Activated T-helper 17 cell treated with anti-CD3 and anti-CD28 coated beads, Interleukin-2, amount 50 U/mL, for 72 hours (primary cell): ENCODE data around the gene SLC13A5. TPM values are rescaled to one million over a fixed set of nuclear protein-coding genes. Genes with fewer than 3 reads are reported as not detected.
"Not testable (repeated sequence)": the region's sequence is repeated elsewhere in the genome, so short reads cannot be mapped to it uniquely, and the experiment has no call there.

ENCODE experiments used
- ATAC-seq: fragments of 150-1000 bp; cut with Tn5 transposase; replicated peaks from 2 replicates; pipeline ENCODE4 v1.10.0; 2021; ENCODE audit warnings: mild to moderate bottlenecking, moderate library complexity
- H3K27ac Mint-ChIP-seq: one replicate; pipeline ENCODE4 v1.8.0; 2022; ENCODE audit warnings: mixed read lengths
- H3K27me3 Mint-ChIP-seq: one replicate; pipeline ENCODE4 v1.8.0; 2022; ENCODE audit warnings: mixed read lengths
- H3K36me3 Mint-ChIP-seq: one replicate; pipeline ENCODE4 v1.8.0; 2022; ENCODE audit warnings: low read depth, mild to moderate bottlenecking, mixed read lengths
- H3K4me1 Mint-ChIP-seq: one replicate; pipeline ENCODE4 v1.8.0; 2022; ENCODE audit warnings: mixed read lengths
- H3K4me3 Mint-ChIP-seq: one replicate; pipeline ENCODE4 v1.8.0; 2022; ENCODE audit warnings: mild to moderate bottlenecking, mixed read lengths
- H3K9me3 Mint-ChIP-seq: one replicate; pipeline ENCODE4 v1.8.0; 2022; ENCODE audit warnings: mixed read lengths
- total RNA-seq, 2 donors: library from RNA; stranded (reverse); gene quantifications; one replicate each; pipeline ENCODE4 v1.2.3, GENCODE V29; 2022

SLC13A5 gene
- total RNA-seq, result not detected

- ATAC-seq, result no peak
- peaks cover 4% of the 10 kb centered on the region for H3K9me3 Mint-ChIP-seq
- H3K36me3 Mint-ChIP-seq, result no peaks in the 10 kb centered on the region
- H3K4me1 Mint-ChIP-seq, result peaks cover 9% of the 10 kb centered on the region
- peaks cover 66% of the 10 kb centered on the region for H3K27me3 Mint-ChIP-seq
- H3K27ac Mint-ChIP-seq, result no peak within 1 kb of the TSS
- peak within 1 kb of the TSS; percentile 39 for H3K4me3 Mint-ChIP-seq
These were observed at the start of gene SLC13A5 for GRCh38 chr17:6713130-6713917. Gene SLC13A5, minus strand, starts transcription at chr17:6713369. Its CDS starts 36 bp downstream, at chr17:6713333.

GRCh38 chr17:6761779-6762178 lies 48.6 kb upstream of the SLC13A5 start:
- H3K27ac Mint-ChIP-seq, result no peak overlapping the region
- no peaks in the 10 kb centered on the region for H3K27me3 Mint-ChIP-seq
- no peak for ATAC-seq
- peaks cover 21% of the 10 kb centered on the region for H3K4me1 Mint-ChIP-seq
- peaks cover 80% of the 10 kb centered on the region for H3K36me3 Mint-ChIP-seq
- H3K4me3 Mint-ChIP-seq, result no peak overlapping the region
- peaks cover 11% of the 10 kb centered on the region for H3K9me3 Mint-ChIP-seq

GRCh38 chr17:6757747-6758146 lies 44.6 kb upstream of the SLC13A5 start:
- Mint-ChIP-seq H3K36me3 (peaks cover 40% of the 10 kb centered on the region), H3K9me3 (no peaks in the 10 kb centered on the region), H3K27me3 (no peaks in the 10 kb centered on the region), H3K27ac (peak overlapping the region; percentile 89), H3K4me1 (peaks cover 25% of the 10 kb centered on the region), H3K4me3 (peak overlapping the region; percentile 91)
- no peak for ATAC-seq

- Mint-ChIP-seq H3K27me3 (no peaks in the 10 kb centered on the region), H3K27ac (peak overlapping the region; percentile 89), H3K9me3 (no peaks in the 10 kb centered on the region), H3K4me1 (peaks cover 25% of the 10 kb centered on the region), H3K4me3 (peak overlapping the region; percentile 91), H3K36me3 (peaks cover 28% of the 10 kb centered on the region)
- ATAC-seq, result peak; percentile 47
These were observed 43.4 kb upstream of the SLC13A5 start for GRCh38 chr17:6756425-6757031.

- Mint-ChIP-seq H3K9me3 (no peaks in the 10 kb centered on the region), H3K27me3 (no peaks in the 10 kb centered on the region), H3K27ac (peak within 1 kb of the TSS; percentile 89), H3K4me3 (peak within 1 kb of the TSS; percentile 91), H3K4me1 (peaks cover 25% of the 10 kb centered on the region), H3K36me3 (peaks cover 21% of the 10 kb centered on the region)
- ATAC-seq, result peak; percentile 66
These were observed 42.6 kb upstream of the SLC13A5 start, which contains the start of gene XAF1 for GRCh38 chr17:6755731-6756184. Gene XAF1, plus strand, starts transcription at chr17:6756046. Its CDS starts 33 bp downstream, at chr17:6756079.

GRCh38 chr17:6755281-6755680 lies 42.1 kb upstream of the SLC13A5 start:
- no peak for ATAC-seq
- H3K27me3 Mint-ChIP-seq, result no peaks in the 10 kb centered on the region
- H3K36me3 Mint-ChIP-seq, result peaks cover 16% of the 10 kb centered on the region
- H3K4me3 Mint-ChIP-seq, result peak overlapping the region; percentile 91
- peak overlapping the region; percentile 89 for H3K27ac Mint-ChIP-seq
- H3K9me3 Mint-ChIP-seq, result no peaks in the 10 kb centered on the region
- H3K4me1 Mint-ChIP-seq, result peaks cover 25% of the 10 kb centered on the region

GRCh38 chr17:6753546-6753945 lies 40.4 kb upstream of the SLC13A5 start:
- ATAC-seq, result no peak
- no peaks in the 10 kb centered on the region for H3K9me3 Mint-ChIP-seq
- H3K36me3 Mint-ChIP-seq, result peaks cover 7% of the 10 kb centered on the region
- no peak overlapping the region for H3K27ac Mint-ChIP-seq
- H3K4me1 Mint-ChIP-seq, result peaks cover 25% of the 10 kb centered on the region
- no peaks in the 10 kb centered on the region for H3K27me3 Mint-ChIP-seq
- no peak overlapping the region for H3K4me3 Mint-ChIP-seq

GRCh38 chr17:6753006-6753445 lies 39.9 kb upstream of the SLC13A5 start:
- no peak overlapping the region for H3K4me3 Mint-ChIP-seq
- ATAC-seq, result no peak
- H3K9me3 Mint-ChIP-seq, result no peaks in the 10 kb centered on the region
- H3K27me3 Mint-ChIP-seq, result no peaks in the 10 kb centered on the region
- peaks cover 23% of the 10 kb centered on the region for H3K4me1 Mint-ChIP-seq
- H3K36me3 Mint-ChIP-seq, result peaks cover 2% of the 10 kb centered on the region
- H3K27ac Mint-ChIP-seq, result peak overlapping the region; percentile 65

GRCh38 chr17:6752068-6752909 lies 39.1 kb upstream of the SLC13A5 start:
- ATAC-seq, result no peak
- no peak overlapping the region for H3K4me3 Mint-ChIP-seq
- H3K4me1 Mint-ChIP-seq, result peaks cover 15% of the 10 kb centered on the region
- peak overlapping the region; percentile 65 for H3K27ac Mint-ChIP-seq
- no peaks in the 10 kb centered on the region for H3K27me3 Mint-ChIP-seq
- no peaks in the 10 kb centered on the region for H3K36me3 Mint-ChIP-seq
- H3K9me3 Mint-ChIP-seq, result no peaks in the 10 kb centered on the region

GRCh38 chr17:6749519-6749918 lies 36.4 kb upstream of the SLC13A5 start:
- Mint-ChIP-seq H3K27me3 (peaks cover 5% of the 10 kb centered on the region), H3K27ac (no peak overlapping the region), H3K9me3 (no peaks in the 10 kb centered on the region), H3K4me3 (no peak overlapping the region), H3K36me3 (no peaks in the 10 kb centered on the region), H3K4me1 (no peaks in the 10 kb centered on the region)
- no peak for ATAC-seq

- Mint-ChIP-seq H3K27ac (no peak overlapping the region), H3K4me3 (no peak overlapping the region), H3K36me3 (no peaks in the 10 kb centered on the region), H3K4me1 (no peaks in the 10 kb centered on the region), H3K27me3 (peaks cover 13% of the 10 kb centered on the region), H3K9me3 (no peaks in the 10 kb centered on the region)
- no peak for ATAC-seq
These were observed 35.4 kb upstream of the SLC13A5 start for GRCh38 chr17:6748617-6749016.

GRCh38 chr17:6746665-6747064 lies 33.5 kb upstream of the SLC13A5 start:
- not testable (repeated sequence) for H3K4me1 Mint-ChIP-seq, H3K36me3 Mint-ChIP-seq, H3K4me3 Mint-ChIP-seq, H3K27ac Mint-ChIP-seq, ATAC-seq, H3K9me3 Mint-ChIP-seq
- H3K27me3 Mint-ChIP-seq, result peaks cover 18% of the 10 kb centered on the region

GRCh38 chr17:6729531-6729930 lies 16.4 kb upstream of the SLC13A5 start:
- no peaks in the 10 kb centered on the region for H3K4me1 Mint-ChIP-seq
- H3K9me3 Mint-ChIP-seq, result no peaks in the 10 kb centered on the region
- H3K4me3 Mint-ChIP-seq, result no peak overlapping the region
- no peak overlapping the region for H3K27ac Mint-ChIP-seq
- H3K27me3 Mint-ChIP-seq, result peaks cover 12% of the 10 kb centered on the region
- H3K36me3 Mint-ChIP-seq, result no peaks in the 10 kb centered on the region
- ATAC-seq, result no peak

GRCh38 chr17:6724009-6724408 lies 10.8 kb upstream of the SLC13A5 start:
- Mint-ChIP-seq H3K27me3 (peaks cover 40% of the 10 kb centered on the region), H3K27ac (no peak overlapping the region), H3K36me3 (no peaks in the 10 kb centered on the region), H3K4me1 (no peaks in the 10 kb centered on the region), H3K9me3 (no peaks in the 10 kb centered on the region), H3K4me3 (no peak overlapping the region)
- no peak for ATAC-seq
